Activated naive CD8-positive, alpha-beta T cell treated with anti-CD3 and anti-CD28 coated beads, Interleukin-2, amount 10 ng/mL, durations not matched to agents 7 days and 5 days (primary cell): ENCODE measurements around the gene ARHGAP6. TPM values are rescaled to one million over a fixed set of nuclear protein-coding genes. Genes with fewer than 3 reads are reported as not detected.
"Not testable (repeated sequence)": the region's sequence is repeated elsewhere in the genome, so short reads cannot be mapped to it uniquely, and the experiment has no call there.

ENCODE experiments used
- ATAC-seq: fragments of 150-1000 bp; cut with Tn5 transposase; one replicate; pipeline ENCODE4 v1.10.0; 2021; ENCODE audit warnings: low read depth, moderate library complexity
- POLR2A ChIA-PET: fragments of 350-600 bp; sonication (Branson Sonifier 250); formaldehyde crosslinking; loops from one replicate; lab custom pipeline; 2021; ENCODE audit warnings: antibody characterized with exemption; lab: Charles Lee
- DNase-seq: peaks from one replicate; pipeline ENCODE4 v3.0.0; 2021
- H3K27ac Mint-ChIP-seq: one replicate; pipeline ENCODE4 v1.8.0; 2022; ENCODE audit warnings: mild to moderate bottlenecking, mixed read lengths
- H3K27me3 Mint-ChIP-seq: one replicate; pipeline ENCODE4 v1.8.0; 2022; ENCODE audit warnings: mild to moderate bottlenecking, moderate library complexity, mixed read lengths
- H3K36me3 Mint-ChIP-seq: one replicate; pipeline ENCODE4 v1.8.0; 2021; ENCODE audit warnings: mild to moderate bottlenecking, mixed read lengths
- H3K4me1 Mint-ChIP-seq: one replicate; pipeline ENCODE4 v1.8.0; 2021; ENCODE audit warnings: mixed read lengths
- H3K4me3 Mint-ChIP-seq: one replicate; pipeline ENCODE4 v1.8.0; 2022; ENCODE audit warnings: mild to moderate bottlenecking, moderate library complexity, mixed read lengths
- H3K9me3 Mint-ChIP-seq: one replicate; pipeline ENCODE4 v1.8.0; 2021; ENCODE audit warnings: mixed read lengths
- total RNA-seq, 2 experiments: library from RNA; stranded (reverse); gene quantifications; one replicate each; pipeline ENCODE4 v1.2.3, GENCODE V29; 2021

Gene ARHGAP6
- total RNA-seq, 2 experiments from 2014 or later = not detected

DNA sequence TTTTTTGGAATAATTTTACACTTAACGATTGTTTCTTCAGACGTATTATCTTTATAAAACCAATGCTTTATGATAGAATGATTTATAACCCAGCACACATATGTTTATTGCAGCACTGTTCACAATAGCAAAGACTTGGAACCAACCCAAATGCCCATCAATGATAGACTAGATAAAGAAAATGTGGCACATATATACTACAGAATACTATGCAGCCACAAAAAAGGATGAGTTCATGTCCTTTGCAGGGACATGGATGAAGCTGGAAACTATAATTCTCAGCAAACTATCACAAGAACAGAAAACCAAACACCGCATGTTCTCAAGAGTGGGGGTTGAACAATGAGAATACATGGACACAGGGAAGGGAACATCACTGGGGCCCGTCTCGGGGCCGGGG lies 542.6 kb downstream of the ARHGAP6 start:
- H3K4me1 Mint-ChIP-seq, H3K27ac Mint-ChIP-seq, H3K4me3 Mint-ChIP-seq, H3K27me3 Mint-ChIP-seq, POLR2A ChIA-PET, H3K9me3 Mint-ChIP-seq, DNase-seq, ATAC-seq: not testable (repeated sequence)
- peaks cover 11% of the 10 kb centered on the region for H3K36me3 Mint-ChIP-seq

DNA sequence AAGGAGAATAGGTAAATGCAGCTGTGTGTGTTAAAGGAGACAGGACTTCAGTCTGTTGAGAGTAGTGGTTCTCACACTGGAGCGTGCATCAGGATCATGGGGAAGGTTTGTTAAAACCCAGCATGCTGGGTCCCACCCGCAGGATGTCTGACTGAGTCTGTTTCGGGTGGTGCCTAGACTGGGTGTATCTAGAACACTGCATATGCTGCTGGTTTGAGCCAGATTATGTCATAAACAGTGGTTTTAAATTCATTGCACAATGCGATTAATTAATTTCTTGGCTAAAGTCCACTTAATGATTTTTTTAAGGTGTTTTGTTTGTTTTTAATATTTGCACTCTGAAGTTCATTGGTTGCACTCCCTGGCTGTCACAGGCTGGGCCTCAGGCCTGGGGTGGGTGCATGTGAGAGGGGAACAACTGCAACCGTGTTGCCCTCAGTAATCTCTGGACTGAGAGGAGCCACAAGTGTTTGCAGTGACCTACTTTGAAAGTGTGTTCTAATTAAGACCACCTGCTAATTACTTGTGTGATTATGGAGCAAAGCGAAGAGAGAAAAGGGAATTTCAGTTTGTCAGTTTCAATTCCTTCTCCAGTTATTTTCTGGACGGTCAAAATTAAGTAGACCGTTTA lies 546.3 kb downstream of the ARHGAP6 start:
- Mint-ChIP-seq H3K27ac (no peak overlapping the region), H3K36me3 (peaks cover 16% of the 10 kb centered on the region), H3K4me3 (no peak overlapping the region), H3K9me3 (no peaks in the 10 kb centered on the region), H3K4me1 (peaks cover 2% of the 10 kb centered on the region), H3K27me3 (no peaks in the 10 kb centered on the region)
- ATAC-seq (no peak), DNase-seq (no peak)
- POLR2A ChIA-PET = no interaction called here

GRCh38 chrX:11117745-11118144 lies 548.0 kb downstream of the ARHGAP6 start:
- POLR2A ChIA-PET = no interaction called here
- Mint-ChIP-seq H3K27me3 (no peaks in the 10 kb centered on the region), H3K4me1 (peaks cover 7% of the 10 kb centered on the region), H3K9me3 (no peaks in the 10 kb centered on the region), H3K36me3 (peaks cover 16% of the 10 kb centered on the region), H3K4me3 (no peak overlapping the region), H3K27ac (no peak overlapping the region)
- no peak for DNase-seq
- no peak for ATAC-seq

- POLR2A ChIA-PET = no interaction called here
- DNase-seq (no peak), ATAC-seq (no peak)
- Mint-ChIP-seq H3K27me3 (no peaks in the 10 kb centered on the region), H3K36me3 (peaks cover 8% of the 10 kb centered on the region), H3K9me3 (no peaks in the 10 kb centered on the region), H3K4me3 (peak overlapping the region; percentile 46), H3K27ac (peak overlapping the region; percentile 73), H3K4me1 (peaks cover 8% of the 10 kb centered on the region)
Observed at GRCh38 chrX:11113731-11114130, 552.0 kb downstream of the ARHGAP6 start.

DNA sequence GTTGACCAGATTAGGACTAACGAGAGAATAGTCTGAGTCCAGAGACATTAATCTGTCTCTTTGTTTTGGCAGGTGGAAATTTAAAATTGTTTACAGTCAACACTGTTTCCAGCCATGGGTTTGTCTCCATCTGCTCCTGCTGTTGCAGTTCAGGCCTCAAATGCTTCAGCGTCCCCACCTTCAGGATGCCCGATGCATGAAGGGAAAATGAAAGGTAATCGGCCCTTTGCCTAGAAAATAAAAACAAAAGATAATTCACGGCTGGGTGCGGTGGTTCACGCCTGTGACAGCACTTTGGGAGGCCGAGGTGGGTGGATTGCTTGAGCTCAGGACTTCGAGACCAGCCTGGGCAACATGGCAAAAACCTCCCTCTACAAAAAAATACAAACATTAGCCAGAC lies 553.8 kb downstream of the ARHGAP6 start:
- POLR2A ChIA-PET = no interaction called here
- Mint-ChIP-seq H3K27ac (peak overlapping the region; percentile 96), H3K9me3 (no peaks in the 10 kb centered on the region), H3K4me3 (no peak overlapping the region), H3K27me3 (no peaks in the 10 kb centered on the region), H3K36me3 (peaks cover 7% of the 10 kb centered on the region), H3K4me1 (peaks cover 8% of the 10 kb centered on the region)
- no peak for ATAC-seq
- DNase-seq = no peak

DNA sequence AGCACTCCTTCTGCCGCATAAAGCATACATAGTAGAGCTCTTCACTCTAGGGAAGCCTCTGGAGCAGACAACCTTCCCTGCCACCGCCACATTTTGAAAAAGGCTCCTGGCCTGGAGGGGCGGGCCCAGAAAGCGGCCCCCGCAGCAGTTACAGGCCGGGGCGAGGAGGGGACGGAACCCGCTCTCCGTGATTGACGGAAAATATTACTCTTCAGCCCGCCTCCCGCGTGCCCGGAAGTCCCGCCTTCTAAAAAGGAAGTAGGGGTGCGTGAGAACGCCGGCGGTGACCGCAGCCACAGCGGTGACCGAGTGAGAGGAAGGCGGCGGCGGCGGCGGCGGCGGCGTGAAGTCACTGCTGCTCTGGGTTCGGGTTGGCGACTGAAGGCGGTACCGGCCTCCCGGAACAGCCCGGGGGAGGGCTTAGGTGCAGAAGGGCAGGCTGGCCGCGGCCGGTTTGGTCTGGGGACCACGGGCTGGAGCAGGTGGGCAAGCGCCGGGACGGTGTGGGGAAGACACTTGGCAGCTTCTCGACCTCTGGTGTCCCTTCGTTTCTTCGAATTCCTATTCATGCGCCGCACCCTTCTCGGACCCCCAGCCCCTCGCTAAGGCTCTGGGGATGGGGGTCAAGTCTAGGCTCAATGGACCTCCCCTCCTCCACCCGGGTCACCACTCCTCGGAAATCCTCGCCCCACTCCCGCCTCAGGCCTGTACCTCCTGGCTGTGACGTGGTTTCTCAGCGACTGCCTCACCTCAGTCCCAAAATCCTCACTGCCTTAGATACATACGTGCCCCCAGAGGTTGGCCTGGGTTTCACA lies 554.5 kb downstream of the ARHGAP6 start, which contains the start of gene HCCS:
TSS of gene HCCS (plus strand) at position 296 of the 815 bp plus-strand sequence. CDS start 729 bp downstream, outside the sequence.
- Mint-ChIP-seq H3K27ac (peak within 1 kb of the TSS; percentile 96), H3K27me3 (no peaks in the 10 kb centered on the region), H3K4me1 (peaks cover 8% of the 10 kb centered on the region), H3K36me3 (peaks cover 7% of the 10 kb centered on the region), H3K4me3 (no peak within 1 kb of the TSS), H3K9me3 (no peaks in the 10 kb centered on the region)
- ATAC-seq (peak; percentile 89), DNase-seq (peak; percentile 85)
- POLR2A ChIA-PET = no interaction called here

DNA sequence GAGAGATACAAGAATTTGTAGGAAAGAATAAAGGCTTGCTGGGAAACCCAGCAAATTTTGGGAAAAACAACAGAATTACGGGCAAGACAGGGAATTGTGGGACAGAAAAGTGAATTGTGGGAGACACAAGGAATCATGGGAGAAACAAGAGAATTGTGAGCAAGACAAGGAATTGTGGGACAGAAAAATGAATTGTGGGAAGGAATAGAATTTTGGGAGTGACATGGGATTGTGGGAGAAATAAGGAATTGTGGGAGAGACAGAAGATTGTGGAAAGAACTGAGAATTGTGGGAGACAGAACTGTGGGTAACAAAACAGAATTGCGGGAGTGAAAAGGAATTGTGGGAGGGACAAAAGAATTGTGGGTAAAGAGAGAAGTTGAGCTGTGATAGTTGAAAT lies 555.8 kb downstream of the ARHGAP6 start:
- Mint-ChIP-seq H3K4me1 (peaks cover 7% of the 10 kb centered on the region), H3K27ac (no peak overlapping the region), H3K4me3 (no peak overlapping the region), H3K9me3 (no peaks in the 10 kb centered on the region), H3K27me3 (no peaks in the 10 kb centered on the region), H3K36me3 (peaks cover 3% of the 10 kb centered on the region)
- DNase-seq (no peak), ATAC-seq (no peak)
- POLR2A ChIA-PET = no interaction called here

GRCh38 chrX:11108253-11108941 lies 557.3 kb downstream of the ARHGAP6 start:
- H3K4me1 Mint-ChIP-seq = peaks cover 3% of the 10 kb centered on the region
- H3K9me3 Mint-ChIP-seq = no peaks in the 10 kb centered on the region
- no peak overlapping the region for H3K27ac Mint-ChIP-seq
- no peaks in the 10 kb centered on the region for H3K27me3 Mint-ChIP-seq
- H3K4me3 Mint-ChIP-seq = no peak overlapping the region
- POLR2A ChIA-PET = no interaction called here
- DNase-seq (no peak), ATAC-seq (no peak)
- H3K36me3 Mint-ChIP-seq = peaks cover 2% of the 10 kb centered on the region

GRCh38 chrX:11105080-11105479 lies 560.6 kb downstream of the ARHGAP6 start:
- DNase-seq (no peak), ATAC-seq (no peak)
- Mint-ChIP-seq H3K27me3 (no peaks in the 10 kb centered on the region), H3K9me3 (no peaks in the 10 kb centered on the region), H3K4me1 (no peaks in the 10 kb centered on the region), H3K36me3 (peaks cover 5% of the 10 kb centered on the region), H3K4me3 (no peak overlapping the region), H3K27ac (no peak overlapping the region)
- POLR2A ChIA-PET = no interaction called here

DNA sequence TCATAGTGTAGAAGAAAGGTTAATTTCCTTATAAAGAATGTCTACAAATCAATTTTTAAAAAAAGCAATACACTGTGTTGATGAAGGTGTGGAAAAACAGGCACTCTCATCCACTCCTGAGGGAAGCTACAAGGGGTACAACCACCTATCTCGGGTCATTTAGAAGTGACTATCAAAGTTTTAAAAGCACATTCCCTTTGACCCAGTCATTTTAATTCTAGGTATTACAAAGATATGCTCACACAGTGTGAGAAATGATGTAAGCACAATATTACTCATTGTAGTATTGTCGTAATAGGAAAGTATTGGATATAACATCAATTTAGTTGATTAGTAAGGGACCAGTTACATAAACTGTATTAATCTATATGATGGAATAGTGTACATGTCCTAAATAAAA lies 562.0 kb downstream of the ARHGAP6 start:
- Mint-ChIP-seq H3K36me3 (peaks cover 5% of the 10 kb centered on the region), H3K4me1 (no peaks in the 10 kb centered on the region), H3K27ac (no peak overlapping the region), H3K27me3 (no peaks in the 10 kb centered on the region), H3K4me3 (no peak overlapping the region), H3K9me3 (no peaks in the 10 kb centered on the region)
- DNase-seq = no peak
- no peak for ATAC-seq
- POLR2A ChIA-PET = no interaction called here

DNA sequence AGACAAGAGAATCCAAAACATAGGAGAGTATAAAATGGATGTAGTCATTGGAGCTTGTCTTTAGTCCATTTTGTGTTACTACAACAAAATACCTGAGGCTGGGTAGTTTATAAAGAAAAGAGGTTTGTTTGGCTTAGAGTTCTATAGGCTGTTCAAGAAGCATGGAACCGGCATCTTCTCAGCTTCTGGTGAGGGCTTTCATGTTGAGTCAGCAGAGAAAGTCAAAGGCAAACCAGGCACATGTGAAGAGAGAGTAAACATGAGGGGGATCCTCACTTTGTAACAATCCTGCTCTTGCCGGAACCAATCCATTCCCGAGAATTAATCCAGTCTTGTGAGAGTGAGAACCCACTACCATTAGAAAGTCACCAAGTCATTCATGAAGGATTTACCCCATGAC lies 562.7 kb downstream of the ARHGAP6 start:
- POLR2A ChIA-PET = no interaction called here
- DNase-seq (no peak), ATAC-seq (no peak)
- Mint-ChIP-seq H3K27me3 (no peaks in the 10 kb centered on the region), H3K27ac (no peak overlapping the region), H3K4me1 (no peaks in the 10 kb centered on the region), H3K36me3 (peaks cover 5% of the 10 kb centered on the region), H3K4me3 (no peak overlapping the region), H3K9me3 (no peaks in the 10 kb centered on the region)

- Mint-ChIP-seq H3K4me1 (no peaks in the 10 kb centered on the region), H3K9me3 (no peaks in the 10 kb centered on the region), H3K4me3 (no peak overlapping the region), H3K27me3 (peaks cover under 1% of the 10 kb centered on the region), H3K36me3 (peaks cover 3% of the 10 kb centered on the region), H3K27ac (no peak overlapping the region)
- no peak for DNase-seq
- POLR2A ChIA-PET = no interaction called here
- ATAC-seq = no peak
Observed at GRCh38 chrX:11100281-11101035, 565.3 kb downstream of the ARHGAP6 start.

GRCh38 chrX:11099465-11099864 lies 566.3 kb downstream of the ARHGAP6 start:
- Mint-ChIP-seq H3K27ac (no peak overlapping the region), H3K4me1 (no peaks in the 10 kb centered on the region), H3K4me3 (no peak overlapping the region), H3K36me3 (peaks cover 3% of the 10 kb centered on the region), H3K9me3 (no peaks in the 10 kb centered on the region), H3K27me3 (peaks cover 2% of the 10 kb centered on the region)
- no peak for DNase-seq
- POLR2A ChIA-PET = no interaction called here
- no peak for ATAC-seq
